Measurements from ENCODE around the gene SLC28A1. TPM values are rescaled to one million over a fixed set of nuclear protein-coding genes. Genes with fewer than 3 reads are reported as not detected.
"Not testable (repeated sequence)": the region's sequence is repeated elsewhere in the genome, so short reads cannot be mapped to it uniquely, and the experiment has no call there.

The SLC28A1 gene
- total RNA-seq, 1 donor from 2014 or later: not detected

- DNase-seq (ENCODE audit: low spot score in 2 of 2) (no peak), FAIRE-seq (no peak)
These were observed 20.8 kb downstream of the SLC28A1 start for GRCh38 chr15:84905016-84905916.

- FAIRE-seq (no peak), DNase-seq (ENCODE audit: low spot score in 2 of 2) (no peak)
These were observed 23.3 kb downstream of the SLC28A1 start for GRCh38 chr15:84907731-84908130.

DNA sequence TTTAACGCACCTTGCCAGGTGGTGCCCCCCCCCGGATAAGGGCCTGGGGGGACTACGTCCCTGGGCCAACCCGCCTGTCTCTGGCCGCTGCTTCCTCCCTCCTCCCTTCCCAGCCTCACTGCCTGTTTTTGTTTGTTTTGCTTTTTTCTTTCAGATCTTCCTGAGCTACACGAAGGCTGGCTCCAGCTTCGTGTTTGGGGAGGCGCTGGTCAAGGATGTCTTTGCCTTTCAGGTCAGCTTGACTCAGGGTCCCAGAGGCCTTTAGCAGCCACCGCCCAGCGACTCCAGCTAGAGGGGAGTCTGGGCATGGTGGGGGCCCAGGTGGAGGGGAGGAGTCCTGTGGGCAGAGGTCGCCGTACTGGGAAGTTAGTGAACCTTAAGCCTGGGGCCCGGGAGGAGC, 24.1 kb downstream of the SLC28A1 start:
- DNase-seq (ENCODE audit: low spot score in 2 of 2) (no peak), FAIRE-seq (no peak)

GRCh38 chr15:84909029-84909428, 24.6 kb downstream of the SLC28A1 start:
- DNase-seq (ENCODE audit: low spot score in 2 of 2) (no peak), FAIRE-seq (no peak)

DNA sequence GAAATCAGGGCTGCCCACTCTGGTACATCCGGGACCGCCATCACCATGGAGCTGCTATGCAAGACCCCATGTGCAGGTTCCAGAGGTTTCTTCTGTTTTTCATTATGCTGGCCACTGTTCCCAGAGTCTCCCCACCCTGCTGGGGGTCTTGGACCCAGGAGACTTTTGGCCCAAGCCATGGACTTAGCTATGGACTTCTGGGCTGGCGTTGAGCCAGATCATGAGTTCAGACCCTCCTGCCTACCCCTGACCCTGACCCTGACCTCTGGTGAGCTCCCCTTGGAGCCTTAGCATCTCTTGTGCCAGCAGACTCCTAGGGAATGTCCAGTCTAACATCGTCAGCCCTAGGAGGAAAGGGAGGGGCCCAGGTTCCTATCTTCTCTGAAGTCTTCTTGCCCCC, 25.3 kb downstream of the SLC28A1 start:
- no peak for DNase-seq (ENCODE audit: low spot score in 2 of 2)
- no peak for FAIRE-seq

- DNase-seq (ENCODE audit: low spot score in 2 of 2) (no peak), FAIRE-seq (no peak)
These were observed 26.6 kb downstream of the SLC28A1 start for GRCh38 chr15:84910928-84911623.

DNA sequence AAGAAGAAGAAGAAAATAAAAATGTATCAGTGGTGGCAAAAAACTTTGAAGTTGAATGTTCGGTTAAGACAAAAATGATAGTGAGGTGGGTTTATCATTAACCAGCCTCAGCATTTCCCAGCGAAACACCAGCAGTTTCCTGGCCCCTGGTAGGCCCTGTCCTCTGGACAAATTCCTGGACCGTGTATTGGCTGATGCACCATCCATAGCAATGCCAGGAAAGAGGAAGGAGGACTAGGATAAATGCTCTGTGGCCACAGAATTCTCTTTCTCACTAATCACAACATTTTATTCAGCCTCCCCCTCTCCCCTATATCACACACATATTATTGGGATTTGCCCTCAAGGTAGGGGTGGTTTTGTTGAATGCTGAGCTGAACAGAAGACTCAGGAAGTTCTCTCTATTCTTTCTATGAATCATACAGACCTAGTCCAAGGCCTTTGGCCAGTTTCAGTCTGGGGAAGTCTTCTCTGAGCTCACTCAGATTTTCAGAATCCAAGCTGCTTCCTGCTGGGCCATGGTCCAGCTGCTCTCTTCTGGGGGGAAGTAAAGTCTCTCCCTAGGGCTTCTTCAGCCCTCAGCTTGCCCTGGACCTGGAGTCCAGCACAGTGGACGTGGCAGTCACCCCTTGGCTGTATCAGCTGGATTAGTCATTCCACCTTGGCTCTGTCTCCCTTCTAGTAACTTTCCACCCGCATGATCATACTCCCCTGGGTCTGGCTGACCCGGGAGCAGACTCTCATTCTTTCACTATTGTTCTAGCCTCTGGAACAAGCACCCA, 27.6 kb downstream of the SLC28A1 start:
- DNase-seq (ENCODE audit: low spot score in 2 of 2) (peak; percentile 47 to 69), FAIRE-seq (no peak)

- no peak for DNase-seq (ENCODE audit: low spot score in 2 of 2)
- FAIRE-seq: no peak
These were observed 28.9 kb downstream of the SLC28A1 start for GRCh38 chr15:84913360-84913723.

DNA sequence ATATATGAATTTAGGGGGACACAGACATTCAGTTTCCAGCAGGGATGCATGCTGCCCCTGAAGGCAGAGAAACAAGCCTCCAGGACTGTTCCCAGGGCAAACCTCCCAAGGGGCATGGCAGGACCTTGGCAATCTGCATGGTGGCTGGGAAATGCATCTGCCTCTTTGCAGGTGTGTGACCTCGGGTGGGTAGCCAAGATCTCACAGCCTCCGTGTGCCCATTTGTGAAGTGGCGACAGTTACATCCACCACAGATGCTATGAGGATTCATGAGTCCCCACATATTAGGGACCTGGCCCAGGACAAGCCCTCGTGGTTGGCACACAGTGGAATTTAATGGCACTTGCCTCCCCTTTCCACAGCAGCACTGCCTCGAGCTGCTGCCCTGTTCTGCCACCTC, 29.9 kb downstream of the SLC28A1 start:
- no peak for FAIRE-seq

DNA sequence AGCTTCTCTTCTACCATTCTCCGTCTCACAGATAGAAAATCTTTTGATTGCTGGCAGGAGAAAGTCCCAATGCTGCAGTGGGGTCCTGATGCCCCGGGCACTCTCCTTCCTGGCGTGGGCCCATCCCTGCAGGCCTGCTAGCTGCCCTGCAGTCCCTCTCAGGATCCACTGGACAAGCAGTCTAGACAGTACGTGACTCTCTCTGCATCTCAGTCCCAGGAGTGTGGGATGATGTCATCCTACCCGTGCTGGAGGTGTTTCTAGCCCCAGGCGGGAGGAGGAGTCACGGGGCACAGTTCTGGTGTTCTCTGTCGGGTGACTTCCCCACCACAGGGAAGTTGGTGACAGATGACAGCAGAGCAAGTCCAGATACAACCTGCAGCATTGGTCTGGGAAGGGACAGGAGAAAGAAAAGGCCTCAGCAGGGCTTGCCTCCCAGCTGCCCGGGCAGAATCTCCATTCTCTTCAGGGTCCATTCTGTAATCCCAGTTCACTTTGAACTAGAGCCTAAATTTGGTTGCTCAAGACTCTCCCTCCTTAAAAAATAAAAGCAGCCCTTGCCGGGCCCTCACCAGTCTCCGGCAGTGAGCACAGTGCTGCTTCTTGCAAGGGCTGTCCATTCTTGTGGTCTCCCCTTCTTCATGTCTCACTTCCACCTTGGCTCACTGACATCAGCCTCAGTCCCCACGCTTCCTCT, 30.6 kb downstream of the SLC28A1 start:
- FAIRE-seq: no peak
- no peak for DNase-seq (ENCODE audit: low spot score in 2 of 2)

More for the DNA sequence above, 29.9 kb downstream of the SLC28A1 start:
- no peak for DNase-seq (ENCODE audit: low spot score in 2 of 2)

GRCh38 chr15:84915606-84915958, 31.1 kb downstream of the SLC28A1 start:
- no peak for FAIRE-seq

GRCh38 chr15:84917452-84917851, 33.0 kb downstream of the SLC28A1 start:
- no peak for FAIRE-seq
- no peak for DNase-seq (ENCODE audit: low spot score in 2 of 2)

More at GRCh38 chr15:84915606-84915958, 31.1 kb downstream of the SLC28A1 start:
- DNase-seq (ENCODE audit: low spot score in 2 of 2): no peak

- no peak for DNase-seq (ENCODE audit: low spot score in 2 of 2)
- FAIRE-seq: no peak
These were observed 34.7 kb downstream of the SLC28A1 start for GRCh38 chr15:84919106-84919667.

DNA sequence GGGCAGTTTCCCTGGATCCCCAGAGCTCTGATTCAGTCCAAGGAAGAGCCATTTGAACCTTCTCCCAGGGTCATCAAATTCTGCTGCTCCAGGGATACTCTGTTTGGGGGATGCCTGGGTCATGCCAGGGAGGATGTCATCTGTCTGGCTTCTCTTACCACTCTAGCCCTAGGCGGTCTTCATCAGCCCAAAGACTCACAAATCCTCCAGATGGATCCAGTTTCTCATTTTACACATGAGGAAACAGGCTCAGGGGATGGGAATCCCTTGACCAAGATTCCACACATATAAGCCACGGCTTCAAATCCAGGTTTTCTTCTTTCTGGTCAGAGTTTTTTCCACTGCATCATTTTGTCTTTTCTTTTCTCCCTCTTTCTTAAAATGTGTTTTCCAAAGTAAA, 36.7 kb downstream of the SLC28A1 start:
- DNase-seq (ENCODE audit: low spot score in 2 of 2) (no peak), FAIRE-seq (no peak)

GRCh38 chr15:84922530-84922929, 38.1 kb downstream of the SLC28A1 start:
- DNase-seq (ENCODE audit: low spot score in 2 of 2) (no peak), FAIRE-seq (no peak)

DNA sequence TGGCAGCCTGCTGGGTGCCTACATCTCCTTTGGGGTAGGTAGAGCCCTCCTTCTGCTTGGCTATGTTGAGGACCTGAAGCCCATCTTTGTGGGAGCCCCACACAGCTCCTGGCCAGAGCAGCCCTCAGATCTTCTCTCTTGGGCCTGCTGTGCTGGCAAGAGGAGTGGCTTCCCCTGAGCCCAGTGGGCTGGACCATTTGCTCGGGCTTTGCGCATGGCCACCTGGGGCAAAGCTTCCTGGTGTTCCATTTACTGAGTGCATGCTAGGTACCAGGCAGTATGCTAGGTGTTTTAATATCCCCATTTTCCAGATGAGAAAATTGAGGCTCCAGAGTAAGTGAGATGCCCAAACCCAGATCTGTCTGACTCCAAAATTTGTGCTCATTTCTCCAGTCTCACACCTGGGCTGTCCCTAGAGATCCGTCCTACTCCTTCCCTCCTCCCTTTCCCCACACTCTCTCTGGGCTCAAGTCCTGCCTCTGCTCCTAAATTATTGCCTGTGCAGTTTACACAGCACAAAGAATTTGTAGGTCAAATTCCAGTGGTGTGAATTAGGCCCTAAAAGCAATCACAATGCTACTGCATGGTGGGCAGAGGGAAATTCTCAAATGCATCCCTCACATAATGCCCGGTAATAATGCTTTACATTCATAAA, 39.7 kb downstream of the SLC28A1 start:
- no peak for DNase-seq (ENCODE audit: low spot score in 2 of 2)
- FAIRE-seq: no peak

- FAIRE-seq; DNase-seq (ENCODE audit: low spot score in 2 of 2): not testable (repeated sequence)
These were observed 40.5 kb downstream of the SLC28A1 start for GRCh38 chr15:84924821-84925569.

DNA sequence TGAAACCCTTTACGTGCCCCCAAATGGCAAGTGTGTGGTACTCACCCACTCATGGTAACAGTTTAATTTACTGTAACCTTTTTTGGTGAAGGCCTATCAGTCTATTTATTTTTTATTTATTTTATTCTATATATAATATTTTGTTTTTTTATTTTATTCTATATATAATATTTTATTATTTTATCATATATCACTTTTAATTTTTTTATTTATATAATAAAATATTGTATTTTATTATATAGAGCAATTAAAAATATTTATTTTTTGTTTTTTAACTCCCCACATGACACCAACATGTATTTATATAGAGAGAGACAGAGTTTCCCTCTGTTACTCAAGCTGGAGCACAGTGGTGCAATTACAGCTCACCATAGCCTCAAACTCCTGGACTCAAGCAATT, 41.4 kb downstream of the SLC28A1 start:
- DNase-seq (ENCODE audit: low spot score in 2 of 2) (no peak), FAIRE-seq (peak; percentile 87)
